NCI-H2196 (cell line): ENCODE results near the gene ARPP21.
"Not testable (repeated sequence)": the region's sequence is repeated elsewhere in the genome, so short reads cannot be mapped to it uniquely, and the experiment has no call there.

ENCODE experiments used
- DNase-seq: peaks from one replicate; lab custom pipeline; 2025; ENCODE audit not compliant: unreplicated experiment; lab: John Stamatoyannopoulos, UW

The ARPP21 gene

DNA sequence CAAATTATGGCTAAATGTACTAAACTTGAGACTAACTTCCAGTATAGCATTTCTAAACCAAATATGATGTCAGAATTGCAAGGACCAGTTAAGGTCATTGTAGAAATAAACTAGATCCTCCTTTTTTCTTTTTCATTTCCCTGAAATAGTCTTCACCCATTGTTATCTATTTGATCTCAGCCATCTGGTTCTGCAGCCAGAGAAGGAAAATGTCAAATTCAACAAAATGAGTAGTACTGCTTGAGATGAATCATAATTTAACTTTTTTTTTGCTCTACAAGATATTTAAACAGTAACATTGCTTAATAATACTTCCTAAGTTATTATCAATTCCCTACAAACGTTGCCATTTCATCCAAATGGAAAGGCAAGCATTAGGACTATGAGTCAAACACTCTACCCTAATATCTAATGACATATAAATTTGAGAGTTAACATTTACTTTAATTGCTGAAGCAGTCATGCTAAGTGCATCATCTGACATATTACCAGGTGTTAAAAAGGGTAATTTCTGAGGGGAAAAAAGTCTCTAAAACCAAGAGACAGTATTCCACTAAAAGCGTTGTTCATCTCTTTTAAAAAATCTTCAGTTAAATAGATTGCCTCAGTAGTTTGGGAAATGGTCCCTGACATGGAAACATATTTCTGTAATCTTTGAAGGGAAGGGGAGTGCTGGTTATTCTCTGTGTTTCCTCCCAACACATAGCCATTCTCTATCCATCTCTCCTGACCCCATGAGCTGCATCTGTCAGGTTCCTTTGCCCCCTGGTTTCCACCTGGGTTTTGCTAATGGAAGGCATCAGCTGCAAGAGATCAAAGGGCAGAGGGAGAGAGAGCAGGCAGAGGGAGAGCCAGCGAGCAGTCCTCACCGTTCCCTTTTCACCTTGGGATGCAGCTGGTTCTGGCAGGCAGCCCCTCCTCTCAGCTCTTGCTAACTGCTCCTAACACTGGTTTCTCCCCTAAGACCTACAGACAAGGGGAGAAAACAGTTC is 138.5 kb downstream of the ARPP21 start:
- DNase-seq = no peak

DNA sequence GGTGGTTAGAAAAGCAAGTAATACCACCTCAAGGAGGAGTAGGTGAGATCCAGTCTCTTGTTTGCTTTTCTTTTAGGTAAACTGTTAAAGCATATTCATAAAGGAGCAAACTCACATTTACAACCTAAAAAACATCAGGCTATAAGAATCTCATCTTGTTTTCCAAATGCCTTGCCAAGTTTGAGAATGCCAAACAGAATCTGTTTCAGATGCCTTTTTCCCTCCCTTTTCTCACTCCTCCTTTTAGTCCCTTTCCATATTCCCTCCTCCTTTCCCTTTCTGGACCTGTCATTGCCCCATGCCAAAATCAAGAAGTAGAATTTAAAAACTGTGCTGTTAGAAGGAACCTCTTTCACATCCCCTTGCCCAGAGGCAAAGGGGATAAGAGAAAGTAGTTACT is 140.3 kb downstream of the ARPP21 start:
- DNase-seq = no peak

DNA sequence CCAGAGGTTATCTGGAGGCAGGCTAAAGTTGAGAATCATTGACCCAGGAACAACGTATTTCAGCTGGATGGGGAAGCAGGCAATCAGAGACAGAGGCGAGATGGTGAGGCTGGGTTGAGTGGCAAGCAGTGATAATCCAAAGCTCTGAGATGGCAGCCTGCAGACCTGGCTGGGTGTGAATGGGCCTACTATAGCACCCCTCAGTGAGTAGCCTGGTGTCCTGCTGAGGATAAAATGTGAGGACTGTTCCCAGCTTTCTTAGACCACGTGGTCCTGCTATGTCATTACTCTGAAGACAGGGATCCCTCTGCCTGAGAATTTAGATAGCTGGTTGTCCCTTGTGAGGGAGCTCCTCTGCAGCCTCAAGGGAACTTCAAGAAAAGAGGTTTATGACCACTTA is 141.5 kb downstream of the ARPP21 start:
- DNase-seq = no peak

DNA sequence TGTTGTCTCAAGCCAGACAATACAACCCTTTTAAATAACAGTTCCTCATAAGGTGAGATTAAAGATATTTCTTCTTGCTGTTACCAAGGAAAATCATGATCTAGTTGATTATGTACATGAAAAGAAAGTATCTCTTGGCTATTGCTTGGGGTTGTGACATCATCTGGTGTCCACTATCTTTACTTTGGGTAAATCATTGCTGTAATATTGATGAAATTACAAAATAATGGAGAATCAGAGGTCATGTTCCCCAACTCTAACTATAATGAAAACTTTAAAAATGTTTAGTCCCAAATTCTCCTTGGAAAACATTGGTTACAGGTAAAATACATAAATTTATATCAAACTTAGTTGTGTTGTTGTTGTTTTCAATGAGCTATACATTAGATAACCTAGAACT is 142.2 kb downstream of the ARPP21 start:
- DNase-seq = no peak

DNA sequence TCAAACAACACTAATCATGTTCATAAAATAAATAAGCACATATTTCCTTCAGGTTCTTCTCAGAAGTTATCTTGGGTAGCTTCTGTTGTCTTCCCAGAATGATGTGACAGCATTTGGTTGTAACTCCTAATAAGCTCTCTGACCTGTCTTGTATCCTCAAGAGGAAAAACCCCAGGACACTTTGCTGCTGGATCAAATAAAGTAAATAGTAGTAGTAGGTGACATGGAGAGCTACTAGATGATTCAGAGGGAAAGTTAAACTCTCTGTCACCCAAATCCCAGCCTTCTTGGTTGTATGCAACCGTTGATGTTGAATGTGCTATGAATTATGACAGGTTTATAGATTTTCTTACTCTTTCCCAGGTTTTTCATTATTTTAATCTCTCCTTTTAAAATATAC is 143.0 kb downstream of the ARPP21 start:
- no peak for DNase-seq

DNA sequence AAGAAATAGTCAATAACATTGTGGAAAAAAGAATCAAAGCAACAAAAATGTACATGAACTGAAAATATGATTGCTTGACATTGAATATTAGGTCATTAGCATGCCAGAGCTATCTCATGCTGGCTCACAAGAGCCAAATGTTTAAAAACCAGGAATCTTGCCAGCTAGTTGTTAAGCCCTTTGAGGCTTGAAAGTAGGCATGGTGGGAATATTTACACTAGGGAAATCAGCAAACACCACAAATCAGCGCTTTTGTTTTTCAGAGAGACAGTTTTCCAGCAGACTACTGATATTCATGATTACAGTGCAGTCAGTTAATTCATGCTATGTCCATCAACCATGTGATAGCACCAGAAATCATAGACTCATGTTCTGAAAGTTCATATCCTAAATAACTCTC is 144.8 kb downstream of the ARPP21 start:
- no peak for DNase-seq

DNA sequence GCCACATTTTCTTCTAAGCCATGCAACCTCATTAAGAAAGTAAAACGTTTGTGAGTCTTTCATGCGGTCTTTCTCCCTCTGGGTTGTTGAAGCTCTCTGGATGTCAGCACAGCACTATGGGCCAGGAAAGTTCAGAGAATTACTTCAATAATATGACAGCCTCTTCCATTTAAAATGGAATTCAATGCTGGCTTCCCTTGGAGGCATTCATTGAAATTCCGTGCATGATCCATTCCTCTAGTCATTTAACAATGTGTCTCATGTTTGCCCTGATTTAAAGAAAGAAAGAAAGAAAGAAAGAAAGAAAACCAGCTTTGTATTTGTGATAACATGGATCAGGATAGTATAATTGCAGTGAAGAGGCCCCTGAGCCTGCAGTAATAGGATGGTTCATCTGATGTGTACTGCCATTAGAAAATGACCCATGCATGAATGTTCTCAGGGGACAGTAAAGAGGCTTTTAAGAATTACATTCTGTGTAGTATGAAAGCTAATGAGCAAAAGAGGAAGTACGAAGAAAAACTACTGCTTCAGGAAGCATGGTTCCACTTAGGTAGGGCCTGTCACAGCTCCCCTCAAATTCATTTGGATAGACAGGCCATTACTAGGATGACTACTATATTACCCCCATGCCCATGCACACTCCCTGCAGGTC is 146.0 kb downstream of the ARPP21 start:
- DNase-seq = no peak

DNA sequence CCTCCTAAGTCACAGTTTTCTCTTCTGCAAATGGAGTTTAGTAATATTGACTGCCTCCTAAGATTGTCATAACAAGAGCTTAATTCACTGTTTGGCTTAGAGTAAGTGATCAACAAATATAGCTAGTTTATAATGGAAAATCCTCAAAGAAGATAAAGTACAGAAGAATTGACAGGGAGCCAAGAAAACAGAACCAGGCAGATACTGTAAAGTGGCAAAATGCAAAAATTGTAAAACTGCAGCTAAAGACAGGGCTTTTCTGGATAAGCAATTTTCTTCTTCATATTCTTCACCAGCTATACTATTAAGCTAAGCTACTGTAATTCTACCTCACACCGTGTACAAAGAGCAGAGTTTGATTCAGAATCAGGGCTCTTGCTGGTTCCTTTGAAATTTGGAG is 148.6 kb downstream of the ARPP21 start:
- DNase-seq = no peak

DNA sequence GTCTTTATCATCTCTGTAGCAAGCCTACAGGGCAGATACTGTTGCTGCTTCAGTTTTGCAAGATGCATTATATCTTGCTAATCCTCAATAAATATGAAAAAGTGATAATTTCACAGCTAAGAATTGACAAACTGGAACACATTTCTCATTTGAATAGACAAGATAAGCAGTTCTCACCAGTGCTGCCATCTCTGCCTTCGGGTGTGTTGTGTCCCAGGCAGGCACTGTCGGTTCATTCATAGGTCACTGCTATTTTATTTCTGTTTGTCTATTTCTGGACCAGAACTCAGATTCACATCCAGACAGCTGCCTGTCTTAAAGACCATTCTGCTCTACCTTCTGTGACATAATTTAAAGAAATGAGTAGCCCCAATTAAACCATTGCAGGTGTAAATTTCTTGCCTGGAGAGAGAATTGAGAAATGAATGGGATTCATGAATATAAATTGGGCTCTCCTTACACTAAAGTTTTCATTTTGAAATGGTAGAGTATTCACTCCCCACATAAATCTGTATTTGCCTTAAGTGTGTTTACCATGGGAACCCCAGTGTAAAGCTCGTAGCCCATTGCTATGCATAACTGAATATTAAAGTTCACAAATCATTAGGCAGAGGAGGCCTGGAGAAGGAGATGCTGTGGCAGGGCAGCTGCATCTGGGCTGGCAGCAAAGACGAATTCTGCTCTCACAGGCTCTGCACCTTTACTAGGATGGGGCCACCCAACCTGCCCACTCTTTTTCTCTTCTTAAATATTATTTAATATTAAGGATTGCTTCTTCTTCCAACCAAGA is 149.9 kb downstream of the ARPP21 start:
- DNase-seq = no peak

DNA sequence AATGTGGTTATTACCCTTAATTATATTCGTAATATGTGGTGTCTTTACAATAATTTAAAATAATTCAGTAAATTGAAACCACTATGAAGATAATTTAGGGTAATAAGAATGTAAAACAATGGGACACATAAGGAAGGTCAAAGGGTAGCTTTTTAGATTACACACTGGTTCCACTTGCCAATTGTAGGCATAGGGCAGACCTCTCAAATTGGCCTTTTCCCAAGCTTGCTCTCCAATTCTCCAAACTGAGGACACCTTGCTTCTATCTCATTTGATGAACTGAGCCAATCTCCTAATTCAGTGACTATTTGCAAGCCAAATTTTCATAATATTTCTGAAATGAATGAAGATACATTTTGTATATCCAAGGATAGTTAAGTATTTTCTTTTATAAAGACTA is 151.4 kb downstream of the ARPP21 start:
- no peak for DNase-seq

DNA sequence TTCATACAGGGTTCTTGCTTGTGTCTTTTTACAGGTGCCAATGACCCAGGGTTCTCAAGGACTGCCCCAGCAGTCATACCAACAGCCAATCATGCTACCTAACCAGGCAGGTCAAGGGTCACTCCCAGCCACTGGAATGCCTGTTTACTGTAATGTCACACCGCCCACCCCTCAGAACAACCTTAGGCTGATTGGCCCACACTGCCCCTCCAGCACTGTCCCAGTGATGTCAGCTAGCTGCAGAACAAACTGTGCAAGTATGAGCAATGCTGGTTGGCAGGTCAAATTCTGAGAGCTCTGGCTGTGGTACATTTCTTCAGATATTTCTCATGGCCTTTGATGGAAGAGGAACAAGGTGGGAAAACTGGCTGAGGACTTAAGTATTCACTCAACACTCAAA is 154.3 kb downstream of the ARPP21 start:
- no peak for DNase-seq

DNA sequence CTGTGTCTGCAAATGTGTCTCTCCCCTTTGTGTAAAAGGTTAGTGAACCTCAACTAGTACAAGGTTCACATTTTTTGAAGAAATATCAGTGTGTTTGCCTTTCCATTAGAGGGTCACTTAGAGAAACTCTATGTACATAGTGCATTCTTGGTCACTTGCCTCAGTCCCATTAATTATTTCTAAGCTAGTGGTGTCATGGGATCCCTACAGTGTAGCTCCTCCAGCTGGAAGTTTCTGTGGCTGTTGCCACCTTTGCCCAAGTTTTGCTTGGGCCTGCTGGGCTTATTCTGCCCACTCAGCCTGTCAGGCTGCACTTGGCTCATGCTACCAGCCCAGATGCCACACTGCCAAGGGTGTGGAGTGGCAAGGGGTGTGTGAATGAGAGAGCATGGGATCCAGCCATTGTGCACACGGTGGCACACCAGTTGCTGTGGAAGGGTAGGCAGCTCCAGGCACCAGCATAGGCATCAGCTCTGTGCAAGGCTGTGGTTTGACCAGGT is 161.7 kb downstream of the ARPP21 start:
- DNase-seq = no peak

DNA sequence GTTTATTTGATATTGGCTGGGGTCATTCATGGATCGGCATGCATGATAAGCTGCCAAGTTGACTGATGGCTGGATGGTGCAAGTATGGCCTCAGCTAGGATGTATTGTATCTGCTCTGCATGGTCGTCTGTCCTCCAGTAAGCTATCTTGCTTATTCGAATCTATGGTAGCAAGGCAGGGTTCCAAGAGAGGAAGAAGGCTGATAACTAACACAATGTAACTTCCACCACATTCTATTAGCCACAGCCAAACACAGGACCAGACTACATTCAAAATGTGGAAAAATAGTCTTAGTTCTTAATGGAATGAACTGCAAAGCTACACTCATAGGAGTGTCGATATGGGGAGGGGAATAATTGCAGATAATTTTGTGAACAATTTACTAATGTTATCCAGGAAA is 175.2 kb downstream of the ARPP21 start:
- no peak for DNase-seq

DNA sequence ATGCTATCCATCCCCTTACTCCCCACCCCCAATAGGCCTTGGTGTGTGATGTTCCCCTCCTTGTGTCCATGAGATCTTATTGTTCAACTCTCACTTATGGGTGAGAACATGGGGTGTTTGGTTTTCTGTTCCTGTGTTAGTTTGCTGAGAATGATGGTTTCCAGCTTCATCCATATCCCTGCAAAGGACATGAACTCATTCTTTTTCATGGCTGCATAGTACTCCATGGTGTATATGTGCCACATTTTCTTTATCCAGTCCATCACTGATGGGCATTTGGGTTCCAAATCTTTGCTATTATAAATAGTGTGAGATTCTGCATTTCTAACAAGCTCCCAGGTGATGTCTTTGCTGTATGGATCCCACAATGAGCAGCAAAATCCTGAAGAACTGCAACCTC is 176.5 kb downstream of the ARPP21 start:
- DNase-seq = not testable (repeated sequence)

DNA sequence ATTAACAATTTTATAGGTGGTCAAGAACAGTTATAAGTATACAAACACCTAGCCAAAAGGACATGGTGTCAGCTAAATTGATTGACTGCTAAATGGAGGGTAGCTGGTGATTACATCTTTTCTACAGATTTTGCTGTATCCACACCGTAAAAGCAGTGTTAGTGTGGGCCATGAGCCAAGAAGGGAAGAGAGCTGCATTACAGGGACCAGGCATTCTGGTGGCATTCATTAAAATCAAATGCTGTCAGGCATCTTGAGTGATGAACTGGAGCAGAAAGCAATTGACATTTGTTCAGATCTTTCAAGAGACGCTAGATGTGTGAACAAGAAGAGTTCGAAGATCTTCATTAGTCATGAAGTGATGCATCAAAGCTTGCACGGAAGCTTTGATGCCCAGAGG is 177.9 kb downstream of the ARPP21 start:
- DNase-seq = no peak

DNA sequence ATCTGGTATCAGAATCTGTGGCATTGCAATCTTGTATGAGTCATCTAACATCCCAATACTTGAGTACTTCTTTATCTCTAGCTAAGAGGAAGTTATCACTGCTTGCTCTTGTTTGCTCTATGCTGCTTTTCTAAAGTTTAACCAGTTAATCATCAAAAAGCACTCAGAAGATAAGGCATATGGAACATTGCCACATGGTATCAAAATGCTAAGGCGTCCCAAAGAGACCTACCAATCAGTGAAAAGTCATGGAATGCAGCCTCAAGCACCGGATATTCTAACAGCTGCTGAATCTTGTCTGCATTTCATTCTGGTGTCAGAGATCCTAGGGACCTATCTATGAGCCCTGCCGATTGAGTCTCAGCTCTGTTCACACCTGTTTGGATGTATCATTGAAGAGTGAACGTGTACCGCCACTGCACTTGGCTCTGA is 192.8 kb downstream of the ARPP21 start:
- DNase-seq = no peak
